Measurements from ENCODE around the gene PRCC.
A peak's percentile ranks its signal among the peaks of the same experiment; 100 is the strongest.

Gene PRCC

GRCh38 chr1:156738916-156739315 is 28.4 kb upstream of the PRCC start:
- Histone ChIP-seq H3K36me3 (ENCODE audit: control insufficient read depth, insufficient read depth, low read length, severe bottlenecking) (peaks cover 50% of the 10 kb centered on the region), H3K4me1 (ENCODE audit: control insufficient read depth, insufficient read depth, low read length) (peaks cover 15% of the 10 kb centered on the region)

GRCh38 chr1:156740237-156740740 is 27.0 kb upstream of the PRCC start:
- Histone ChIP-seq H3K27me3 (replicated peaks; ENCODE audit: control insufficient read depth, insufficient read depth, low read length) (no peaks in the 10 kb centered on the region), H3K36me3 (ENCODE audit: control insufficient read depth, insufficient read depth, low read length, severe bottlenecking) (peaks cover 57% of the 10 kb centered on the region), H3K4me1 (ENCODE audit: control insufficient read depth, insufficient read depth, low read length) (peaks cover 21% of the 10 kb centered on the region), H3K4me3 (ENCODE audit: low read length) (peak overlapping the region; percentile 98), H3K9me3 (ENCODE audit: control insufficient read depth, low read length) (no peaks in the 10 kb centered on the region), H3K9ac (ENCODE audit: low read length) (peak overlapping the region; percentile 94)
- DNase-seq (ENCODE audit: low read depth), result no peak

More at GRCh38 chr1:156738916-156739315, 28.4 kb upstream of the PRCC start:
- no peaks in the 10 kb centered on the region for H3K9me3 ChIP-seq (ENCODE audit: control insufficient read depth, low read length)
- no peak for DNase-seq (ENCODE audit: low read depth)
- H3K4me3 ChIP-seq (ENCODE audit: low read length), result no peak overlapping the region
- no peaks in the 10 kb centered on the region for H3K27me3 ChIP-seq (replicated peaks; ENCODE audit: control insufficient read depth, insufficient read depth, low read length)
- H3K9ac ChIP-seq (ENCODE audit: low read length), result no peak overlapping the region

DNA sequence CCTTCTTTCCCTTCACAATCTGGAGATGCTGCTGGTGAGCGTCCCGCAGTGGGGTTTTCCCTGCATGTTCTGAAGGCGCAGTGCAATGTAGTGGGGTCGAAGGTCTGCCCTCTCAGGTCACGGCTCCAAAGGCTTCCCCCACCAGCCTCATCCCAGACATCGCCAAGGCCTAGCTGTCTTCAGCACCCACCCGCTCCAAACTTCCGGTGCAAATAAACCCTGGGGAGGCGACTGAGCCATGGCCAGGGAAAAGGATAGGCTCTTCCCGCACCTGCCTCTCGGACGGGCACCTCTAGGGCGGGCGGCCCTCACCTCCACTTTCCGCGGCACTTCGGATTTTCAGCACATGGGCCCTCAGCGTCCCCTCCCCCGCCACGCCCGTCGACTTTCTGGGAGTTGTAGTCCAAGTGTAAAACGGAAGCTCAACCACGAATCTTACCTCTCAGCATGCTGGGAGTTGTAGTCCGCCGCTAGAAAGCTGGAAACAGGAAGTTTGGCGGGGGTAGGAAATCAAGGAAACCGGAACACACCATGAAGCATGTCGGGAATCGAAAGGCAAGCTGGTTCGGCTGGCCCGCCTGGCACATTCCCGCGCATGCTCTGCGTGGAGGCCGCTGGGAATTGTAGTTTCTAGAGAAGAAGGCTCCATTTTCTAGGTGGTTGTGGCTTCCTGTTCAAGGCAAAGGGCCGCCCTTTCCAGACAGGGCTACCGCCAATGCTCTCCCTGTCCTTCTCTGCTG is 26.4 kb upstream of the PRCC start, which contains the start of gene MRPL24:
TSS of gene MRPL24 (minus strand) at position 348 of the 740 bp plus-strand sequence. CDS start 2,384 bp downstream, outside the sequence.
- Histone ChIP-seq H3K36me3 (ENCODE audit: control insufficient read depth, insufficient read depth, low read length, severe bottlenecking) (peaks cover 57% of the 10 kb centered on the region), H3K4me1 (ENCODE audit: control insufficient read depth, insufficient read depth, low read length) (peaks cover 27% of the 10 kb centered on the region), H3K27me3 (replicated peaks; ENCODE audit: control insufficient read depth, insufficient read depth, low read length) (no peaks in the 10 kb centered on the region), H3K4me3 (ENCODE audit: low read length) (peak within 1 kb of the TSS; percentile 98), H3K9ac (ENCODE audit: low read length) (peak within 1 kb of the TSS; percentile 94), H3K9me3 (ENCODE audit: control insufficient read depth, low read length) (no peaks in the 10 kb centered on the region)
- DNase-seq (ENCODE audit: low read depth), result peak; percentile 100

DNA sequence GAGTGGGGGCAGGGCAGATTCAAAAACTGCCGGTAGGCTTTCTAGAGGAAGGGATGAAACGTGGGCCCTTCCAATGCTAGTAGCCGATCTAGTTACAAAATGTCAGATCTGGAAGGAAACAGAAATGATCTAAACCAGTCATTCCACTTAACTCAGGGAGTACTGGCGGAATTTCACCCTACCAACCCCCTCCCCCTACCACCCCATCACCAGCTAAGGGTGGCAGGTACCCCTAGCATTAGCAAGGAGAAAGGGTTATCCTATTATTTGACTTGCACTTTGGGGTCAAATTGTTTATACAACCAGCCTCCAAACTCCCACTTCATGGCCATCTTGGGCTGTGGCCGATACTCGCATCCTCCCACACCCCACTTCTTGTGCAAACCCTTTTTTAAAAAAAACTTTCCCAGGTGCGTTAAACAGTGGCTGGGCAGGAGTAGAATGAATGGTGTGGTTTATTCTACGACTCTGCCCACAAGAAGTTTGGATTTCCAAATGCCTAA is 25.8 kb upstream of the PRCC start:
- peak overlapping the region; percentile 67 for H3K9ac ChIP-seq (ENCODE audit: low read length)
- H3K27me3 ChIP-seq (replicated peaks; ENCODE audit: control insufficient read depth, insufficient read depth, low read length), result no peaks in the 10 kb centered on the region
- no peaks in the 10 kb centered on the region for H3K9me3 ChIP-seq (ENCODE audit: control insufficient read depth, low read length)
- H3K36me3 ChIP-seq (ENCODE audit: control insufficient read depth, insufficient read depth, low read length, severe bottlenecking), result peaks cover 52% of the 10 kb centered on the region
- H3K4me1 ChIP-seq (ENCODE audit: control insufficient read depth, insufficient read depth, low read length), result peaks cover 33% of the 10 kb centered on the region
- peak overlapping the region; percentile 98 for H3K4me3 ChIP-seq (ENCODE audit: low read length)
- DNase-seq (ENCODE audit: low read depth), result no peak

DNA sequence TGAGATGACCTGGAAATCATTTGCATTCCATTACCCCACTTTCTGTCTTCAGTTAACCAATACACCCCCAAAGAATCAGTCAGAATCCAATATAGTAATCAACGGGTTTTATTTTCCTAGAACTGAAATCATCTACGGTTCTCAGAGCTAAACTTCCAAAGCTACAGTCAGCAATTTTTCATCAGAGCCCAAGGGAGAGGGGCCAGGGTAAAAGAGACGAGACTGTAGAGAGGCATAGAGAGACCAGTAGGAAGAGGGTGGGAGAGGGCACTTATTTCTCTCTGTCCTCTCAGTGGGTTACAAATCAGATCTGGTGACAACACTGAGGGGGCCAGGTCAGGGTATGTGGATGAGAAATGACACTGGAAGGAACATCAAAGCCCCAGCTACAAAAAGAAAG is 25.3 kb upstream of the PRCC start:
- peaks cover 35% of the 10 kb centered on the region for H3K4me1 ChIP-seq (ENCODE audit: control insufficient read depth, insufficient read depth, low read length)
- H3K27me3 ChIP-seq (replicated peaks; ENCODE audit: control insufficient read depth, insufficient read depth, low read length), result no peaks in the 10 kb centered on the region
- peaks cover 47% of the 10 kb centered on the region for H3K36me3 ChIP-seq (ENCODE audit: control insufficient read depth, insufficient read depth, low read length, severe bottlenecking)
- H3K9ac ChIP-seq (ENCODE audit: low read length), result no peak overlapping the region
- no peaks in the 10 kb centered on the region for H3K9me3 ChIP-seq (ENCODE audit: control insufficient read depth, low read length)
- DNase-seq (ENCODE audit: low read depth), result no peak
- no peak overlapping the region for H3K4me3 ChIP-seq (ENCODE audit: low read length)

- H3K36me3 ChIP-seq (ENCODE audit: control insufficient read depth, insufficient read depth, low read length, severe bottlenecking), result peaks cover 39% of the 10 kb centered on the region
Observed at GRCh38 chr1:156742801-156743200, 24.5 kb upstream of the PRCC start.

DNA sequence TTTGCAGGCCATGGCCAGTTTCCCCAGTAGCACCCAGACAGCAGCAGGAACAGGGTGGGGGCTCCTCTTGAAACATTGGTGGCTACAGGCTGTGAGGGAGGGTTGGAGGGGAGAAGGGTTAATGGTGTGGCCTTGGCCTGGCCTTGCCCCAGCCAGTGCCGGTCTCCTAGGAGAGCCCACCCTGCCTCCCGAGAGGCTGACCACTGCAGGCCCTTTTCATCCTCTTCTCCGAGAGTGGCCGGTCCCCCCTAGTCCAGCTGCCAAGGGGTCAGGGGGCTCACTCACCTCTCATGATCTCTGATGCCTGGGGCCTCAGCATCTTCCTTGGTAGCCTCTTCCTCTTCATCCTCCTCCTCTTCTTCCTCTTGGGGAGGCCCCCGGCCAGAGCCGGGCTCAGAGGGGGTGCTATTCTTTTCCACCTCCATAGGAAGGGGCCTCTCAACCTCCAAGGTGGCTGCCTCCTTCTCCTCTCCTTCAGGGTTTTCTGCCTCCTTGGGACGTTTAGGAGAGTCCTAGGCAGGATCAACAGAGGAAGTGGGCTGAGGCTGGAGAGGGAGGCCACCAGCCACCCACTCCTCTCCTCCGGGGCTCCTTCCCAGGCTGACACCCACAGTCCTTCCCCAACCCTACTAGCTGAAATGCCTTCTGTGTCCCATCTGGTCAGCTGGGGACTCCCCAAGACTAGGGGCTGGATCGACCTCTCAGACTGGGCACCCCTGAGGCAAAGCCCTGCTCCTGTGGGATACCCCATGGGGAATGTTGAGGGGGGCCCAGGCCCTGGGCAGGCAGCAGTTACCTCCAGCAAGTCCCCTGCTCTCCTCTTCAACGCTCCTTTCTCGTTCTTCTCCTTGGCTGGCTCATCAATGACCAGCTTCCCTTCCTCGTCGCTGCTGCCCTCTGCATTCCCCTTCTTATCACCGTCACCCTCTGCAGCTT is 23.7 kb upstream of the PRCC start:
- Histone ChIP-seq H3K9ac (ENCODE audit: low read length) (peak overlapping the region; percentile 41), H3K27me3 (replicated peaks; ENCODE audit: control insufficient read depth, insufficient read depth, low read length) (no peaks in the 10 kb centered on the region), H3K4me3 (ENCODE audit: low read length) (no peak overlapping the region), H3K36me3 (ENCODE audit: control insufficient read depth, insufficient read depth, low read length, severe bottlenecking) (peaks cover 33% of the 10 kb centered on the region), H3K9me3 (ENCODE audit: control insufficient read depth, low read length) (no peaks in the 10 kb centered on the region), H3K4me1 (ENCODE audit: control insufficient read depth, insufficient read depth, low read length) (peaks cover 50% of the 10 kb centered on the region)
- no peak for DNase-seq (ENCODE audit: low read depth)

More at GRCh38 chr1:156742801-156743200, 24.5 kb upstream of the PRCC start:
- Histone ChIP-seq H3K9ac (ENCODE audit: low read length) (no peak overlapping the region), H3K4me1 (ENCODE audit: control insufficient read depth, insufficient read depth, low read length) (peaks cover 42% of the 10 kb centered on the region), H3K27me3 (replicated peaks; ENCODE audit: control insufficient read depth, insufficient read depth, low read length) (no peaks in the 10 kb centered on the region), H3K9me3 (ENCODE audit: control insufficient read depth, low read length) (no peaks in the 10 kb centered on the region), H3K4me3 (ENCODE audit: low read length) (no peak overlapping the region)
- no peak for DNase-seq (ENCODE audit: low read depth)

DNA sequence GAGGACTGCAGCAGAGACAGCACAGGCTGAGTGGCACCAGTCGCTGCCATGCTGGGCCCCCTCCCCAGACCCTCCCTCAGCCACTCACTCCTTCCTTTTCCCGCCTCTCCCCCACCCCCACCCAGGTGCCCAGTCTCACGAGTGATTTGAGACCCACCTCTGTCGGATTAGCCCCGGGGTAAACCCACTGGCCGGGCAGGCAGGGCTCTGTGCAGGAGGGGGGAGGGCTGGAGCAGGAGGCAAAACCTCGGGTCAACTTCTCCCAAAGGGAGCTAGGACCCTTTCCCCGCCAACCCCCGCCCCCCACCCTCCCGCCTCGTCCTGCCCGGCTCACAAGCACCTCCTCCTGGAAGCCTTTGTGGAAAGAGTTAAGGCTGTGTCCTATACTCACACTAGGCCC is 23.0 kb upstream of the PRCC start:
- peaks cover 33% of the 10 kb centered on the region for H3K36me3 ChIP-seq (ENCODE audit: control insufficient read depth, insufficient read depth, low read length, severe bottlenecking)
- H3K9ac ChIP-seq (ENCODE audit: low read length), result no peak overlapping the region
- peaks cover 57% of the 10 kb centered on the region for H3K4me1 ChIP-seq (ENCODE audit: control insufficient read depth, insufficient read depth, low read length)
- no peaks in the 10 kb centered on the region for H3K27me3 ChIP-seq (replicated peaks; ENCODE audit: control insufficient read depth, insufficient read depth, low read length)
- DNase-seq (ENCODE audit: low read depth), result no peak
- no peak overlapping the region for H3K4me3 ChIP-seq (ENCODE audit: low read length)
- no peaks in the 10 kb centered on the region for H3K9me3 ChIP-seq (ENCODE audit: control insufficient read depth, low read length)

- Histone ChIP-seq H3K9me3 (ENCODE audit: control insufficient read depth, low read length) (no peaks in the 10 kb centered on the region), H3K9ac (ENCODE audit: low read length) (peak overlapping the region; percentile 61), H3K4me1 (ENCODE audit: control insufficient read depth, insufficient read depth, low read length) (peaks cover 60% of the 10 kb centered on the region), H3K4me3 (ENCODE audit: low read length) (no peak overlapping the region), H3K36me3 (ENCODE audit: control insufficient read depth, insufficient read depth, low read length, severe bottlenecking) (peaks cover 33% of the 10 kb centered on the region), H3K27me3 (replicated peaks; ENCODE audit: control insufficient read depth, insufficient read depth, low read length) (no peaks in the 10 kb centered on the region)
- DNase-seq (ENCODE audit: low read depth), result no peak
Observed at GRCh38 chr1:156744786-156745419, 22.4 kb upstream of the PRCC start.

GRCh38 chr1:156745881-156746280 is 21.5 kb upstream of the PRCC start:
- Histone ChIP-seq H3K4me3 (ENCODE audit: low read length) (peak overlapping the region; percentile 81), H3K4me1 (ENCODE audit: control insufficient read depth, insufficient read depth, low read length) (peaks cover 56% of the 10 kb centered on the region), H3K9me3 (ENCODE audit: control insufficient read depth, low read length) (no peaks in the 10 kb centered on the region), H3K9ac (ENCODE audit: low read length) (peak overlapping the region; percentile 90), H3K36me3 (ENCODE audit: control insufficient read depth, insufficient read depth, low read length, severe bottlenecking) (peaks cover 33% of the 10 kb centered on the region), H3K27me3 (replicated peaks; ENCODE audit: control insufficient read depth, insufficient read depth, low read length) (no peaks in the 10 kb centered on the region)
- no peak for DNase-seq (ENCODE audit: low read depth)

All from adipocyte (in vitro differentiated cells).